TTC549 (cell line): ENCODE measurements around the gene GDAP2.
"Not testable (repeated sequence)": the region's sequence is repeated elsewhere in the genome, so short reads cannot be mapped to it uniquely, and the experiment has no call there.

Source experiments
- FAIRE-seq: peaks from 2 replicates; lab custom pipeline; 2012; peaks lifted over from hg19 to GRCh38; lab: Jason Lieb, UNC

The GDAP2 gene, protein sequence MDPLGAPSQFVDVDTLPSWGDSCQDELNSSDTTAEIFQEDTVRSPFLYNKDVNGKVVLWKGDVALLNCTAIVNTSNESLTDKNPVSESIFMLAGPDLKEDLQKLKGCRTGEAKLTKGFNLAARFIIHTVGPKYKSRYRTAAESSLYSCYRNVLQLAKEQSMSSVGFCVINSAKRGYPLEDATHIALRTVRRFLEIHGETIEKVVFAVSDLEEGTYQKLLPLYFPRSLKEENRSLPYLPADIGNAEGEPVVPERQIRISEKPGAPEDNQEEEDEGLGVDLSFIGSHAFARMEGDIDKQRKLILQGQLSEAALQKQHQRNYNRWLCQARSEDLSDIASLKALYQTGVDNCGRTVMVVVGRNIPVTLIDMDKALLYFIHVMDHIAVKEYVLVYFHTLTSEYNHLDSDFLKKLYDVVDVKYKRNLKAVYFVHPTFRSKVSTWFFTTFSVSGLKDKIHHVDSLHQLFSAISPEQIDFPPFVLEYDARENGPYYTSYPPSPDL

GRCh38 chr1:117929343-117930172 is at the start of gene GDAP2, which contains the start of gene WDR3:
TSS of gene GDAP2 (minus strand) at chr1:117929621. CDS start at chr1:117920357, 9,264 bp downstream.
TSS of gene WDR3 (plus strand) at chr1:117929739. CDS start at chr1:117933320, 3,581 bp downstream.
- peak; percentile 9 for FAIRE-seq

DNA sequence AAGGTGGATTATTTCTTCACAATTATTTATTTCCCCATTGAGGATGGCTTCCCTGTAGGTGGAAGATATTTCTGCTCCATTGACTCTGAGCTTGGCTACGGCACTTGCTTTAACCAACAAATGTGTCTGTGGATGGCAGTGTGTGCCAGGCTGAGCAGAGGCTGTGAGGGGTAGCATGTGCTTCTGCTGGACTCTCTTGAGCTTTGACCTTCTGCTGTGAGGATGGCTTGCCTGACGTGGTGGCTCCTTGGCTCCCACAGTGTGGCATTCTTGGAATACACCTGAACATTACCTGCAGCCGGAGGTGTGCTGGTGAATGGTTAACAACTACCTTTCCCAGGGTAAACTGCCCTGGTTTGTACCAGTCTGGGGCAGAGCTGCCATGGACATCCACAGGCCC is 47.0 kb upstream of the GDAP2 start:
- FAIRE-seq: no peak

DNA sequence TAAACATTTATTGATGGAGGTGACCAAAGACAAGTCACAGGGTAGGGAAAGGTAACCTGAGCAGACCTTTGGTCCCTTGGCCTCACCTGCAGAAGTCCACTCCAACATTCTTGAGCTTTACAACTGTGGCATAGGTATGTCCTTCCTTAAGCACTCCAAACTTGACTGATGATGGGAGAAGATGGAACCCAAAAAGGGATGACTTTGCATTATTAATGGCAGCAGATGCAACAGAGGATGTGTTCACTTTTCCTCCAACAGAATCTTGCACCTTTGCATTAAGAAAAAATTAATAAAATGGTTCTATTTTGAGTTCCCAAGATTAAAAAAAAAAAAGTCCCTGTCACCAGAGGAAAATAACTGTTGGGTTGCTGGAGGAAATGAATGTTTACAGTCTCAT is 42.4 kb upstream of the GDAP2 start:
- no peak for FAIRE-seq

- no peak for FAIRE-seq
Measured at GRCh38 chr1:117970252-117970651, 40.8 kb upstream of the GDAP2 start.

GRCh38 chr1:117967881-117968280 is 38.5 kb upstream of the GDAP2 start:
- no peak for FAIRE-seq

DNA sequence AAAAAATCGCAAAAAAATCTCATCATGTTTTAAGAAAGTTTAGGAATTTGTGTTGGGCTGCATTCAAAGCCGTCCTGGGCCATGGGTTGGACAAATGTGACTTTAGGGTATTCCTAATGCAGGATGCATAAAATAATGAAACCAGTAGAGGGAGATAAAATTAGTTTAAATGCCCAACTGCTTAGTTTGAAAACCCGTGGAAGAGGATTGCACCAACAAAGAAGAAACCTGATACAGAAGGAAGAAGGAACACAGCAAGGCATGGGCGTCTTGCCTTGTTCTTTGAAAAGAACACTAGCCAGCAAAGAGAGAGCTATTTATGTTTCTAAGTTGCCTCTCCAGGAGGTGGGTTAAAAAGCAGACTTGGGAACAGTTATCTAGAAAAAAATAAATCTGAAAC is 38.1 kb upstream of the GDAP2 start:
- no peak for FAIRE-seq

DNA sequence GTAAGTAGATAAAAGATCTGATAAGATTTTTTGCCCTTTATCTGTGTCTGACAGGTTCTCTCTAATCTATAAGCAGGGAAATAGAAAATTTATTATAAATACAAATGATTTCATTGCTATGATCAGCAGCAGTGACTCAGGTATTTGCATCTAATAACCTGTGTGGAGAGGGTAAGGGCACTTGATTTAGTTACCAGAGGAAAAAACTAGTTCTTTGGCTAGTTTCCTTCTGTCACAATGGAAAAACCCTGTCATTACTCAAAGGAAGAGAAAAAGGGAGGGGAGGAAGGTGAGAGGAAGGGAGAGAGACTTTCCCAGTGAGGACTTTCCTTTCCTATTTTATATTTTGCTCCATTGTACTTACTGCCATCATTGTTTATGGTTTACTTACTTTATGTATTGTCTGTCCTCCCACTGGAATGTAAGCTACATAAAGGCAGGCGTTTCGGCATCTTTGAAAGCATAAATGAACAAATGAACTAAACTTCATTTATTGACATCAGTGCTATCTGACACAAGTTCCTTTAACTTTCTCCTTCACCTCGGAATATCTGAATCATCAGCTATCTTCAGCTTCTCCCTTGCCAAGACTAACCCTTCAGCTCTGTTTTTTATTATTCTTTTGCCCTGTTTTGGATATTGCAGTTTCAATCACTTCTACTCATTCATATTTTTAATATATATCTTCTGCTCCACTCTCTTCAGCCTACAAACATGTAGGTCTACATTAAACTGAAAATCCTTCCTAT is 35.0 kb upstream of the GDAP2 start:
- FAIRE-seq: no peak

GRCh38 chr1:117959364-117959763 is 29.9 kb upstream of the GDAP2 start:
- no peak for FAIRE-seq

GRCh38 chr1:117952386-117952785 is 23.0 kb upstream of the GDAP2 start:
- no peak for FAIRE-seq

DNA sequence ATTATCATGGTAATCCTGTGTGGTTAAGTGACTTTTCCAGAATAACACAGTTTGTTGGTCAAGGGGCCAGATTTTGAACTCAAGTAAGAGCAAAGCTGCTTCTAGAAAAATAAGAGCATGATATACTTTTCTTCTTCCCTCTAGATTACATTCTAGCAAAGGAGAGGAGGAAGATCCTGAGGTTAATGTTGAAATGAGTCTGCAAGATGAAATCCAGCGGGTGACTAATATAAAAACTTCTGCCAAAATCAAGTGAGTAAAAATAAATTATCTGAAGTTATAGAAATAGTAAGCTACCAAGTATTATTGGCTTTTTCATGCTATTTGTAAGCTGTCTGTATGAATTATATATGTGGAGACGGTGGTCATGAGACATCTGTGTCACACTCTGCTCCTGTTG is 12.9 kb upstream of the GDAP2 start:
- FAIRE-seq: no peak

DNA sequence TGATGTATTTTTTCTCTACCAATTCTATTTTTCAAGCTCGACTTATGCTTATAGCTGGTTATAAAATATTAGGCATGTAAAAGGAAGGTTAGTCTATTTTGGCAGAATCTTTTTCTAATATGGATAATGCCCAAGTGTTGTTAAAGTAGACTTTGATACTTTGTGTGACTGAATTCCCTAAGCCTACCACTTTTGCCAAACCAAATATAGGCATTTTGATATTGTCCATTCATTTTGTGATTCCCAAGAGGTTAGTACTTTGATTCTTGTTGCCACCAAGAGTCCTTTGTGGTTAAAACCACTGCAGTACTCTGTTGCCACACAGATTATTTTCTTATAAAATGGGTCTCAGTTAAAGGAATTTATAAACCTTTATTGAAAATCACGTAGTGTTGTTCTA is 4.3 kb upstream of the GDAP2 start:
- FAIRE-seq: no peak

DNA sequence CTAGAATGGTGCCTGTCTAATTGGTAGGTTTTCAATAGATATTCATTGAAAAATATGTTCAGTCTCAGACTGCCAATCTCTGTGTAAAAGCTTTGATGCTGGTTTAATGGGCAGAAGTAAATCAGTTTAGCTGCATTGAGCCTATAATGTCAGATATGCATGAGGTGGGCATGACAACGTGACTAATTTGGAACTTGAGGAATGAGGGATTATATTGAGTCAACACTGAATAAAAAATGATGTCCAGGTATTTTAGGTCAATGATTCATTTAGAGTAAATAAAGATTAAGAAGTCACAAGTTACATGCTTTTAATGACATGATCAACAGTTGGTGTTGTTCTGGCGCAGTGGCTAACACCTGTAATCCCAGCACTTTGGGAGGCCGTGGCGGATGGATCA is 3.2 kb upstream of the GDAP2 start:
- FAIRE-seq: no peak

DNA sequence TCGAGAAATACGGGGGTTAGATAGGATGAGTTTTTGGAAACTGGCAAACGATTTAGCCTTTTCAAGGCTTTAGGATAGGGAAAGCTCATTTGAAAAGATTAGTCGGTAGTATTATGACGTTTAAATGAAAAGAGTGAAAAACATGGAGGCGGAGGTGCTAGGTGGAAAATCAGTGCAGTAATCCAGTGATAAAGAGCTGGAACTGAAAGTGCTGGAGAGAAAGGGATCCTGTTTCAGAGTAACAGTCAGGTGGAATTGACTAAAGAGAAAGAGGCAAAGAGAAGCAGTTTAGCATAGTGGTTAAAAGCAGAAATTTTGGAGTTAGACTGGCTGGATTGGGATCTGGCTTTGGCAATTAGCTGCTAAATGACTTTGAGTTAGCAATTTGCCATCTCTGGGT is 1.1 kb upstream of the GDAP2 start:
- no peak for FAIRE-seq

- no peak for FAIRE-seq
Measured at GRCh38 chr1:117930173-117930447, 689 bp upstream of the GDAP2 start.

DNA sequence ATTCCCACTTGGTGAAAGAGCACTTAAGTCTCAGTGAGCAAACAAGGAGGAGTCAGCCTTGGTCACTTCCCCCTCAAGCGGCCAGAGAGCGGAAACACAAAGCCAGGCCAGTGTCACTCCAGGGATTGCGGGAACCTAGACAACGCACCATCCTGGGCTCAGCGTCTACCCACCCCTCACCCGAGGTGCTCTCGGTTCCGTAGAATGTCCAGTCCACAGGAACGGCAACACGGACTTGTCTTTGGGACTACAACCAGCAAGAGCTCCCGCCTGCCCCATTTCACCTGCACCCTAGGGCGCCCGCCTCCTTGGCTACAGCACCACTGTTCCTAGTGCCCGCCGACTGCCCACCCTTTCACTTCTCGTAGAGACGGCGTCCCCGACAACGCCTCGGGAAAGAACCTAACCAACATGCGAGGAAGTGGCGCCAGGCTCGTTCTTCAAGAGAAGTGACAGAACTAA is 509 bp downstream of the GDAP2 start:
- FAIRE-seq: no peak

- FAIRE-seq: no peak
Measured at GRCh38 chr1:117925981-117926380, 3.4 kb downstream of the GDAP2 start.

GRCh38 chr1:117922717-117923116 is 6.7 kb downstream of the GDAP2 start:
- FAIRE-seq: not testable (repeated sequence)

DNA sequence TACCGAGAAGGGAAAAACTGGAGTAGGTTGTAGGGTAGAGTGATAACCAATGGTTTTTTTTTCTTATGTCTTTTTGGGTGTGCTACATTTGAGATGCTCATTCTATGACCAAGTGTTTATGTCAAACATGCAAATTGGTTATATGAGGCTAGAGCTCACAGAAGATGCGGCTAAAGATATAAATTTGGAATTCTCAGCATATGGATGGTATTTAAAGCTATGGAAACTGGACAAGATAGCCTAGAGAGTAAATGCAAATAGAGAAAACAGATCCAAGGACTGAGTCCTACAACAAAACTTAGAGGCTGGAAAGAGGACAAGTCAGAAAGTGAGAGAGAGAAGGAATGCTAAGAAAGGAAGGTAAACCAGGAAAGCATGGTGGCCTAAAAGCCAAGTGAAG is 7.4 kb downstream of the GDAP2 start:
- FAIRE-seq: no peak

DNA sequence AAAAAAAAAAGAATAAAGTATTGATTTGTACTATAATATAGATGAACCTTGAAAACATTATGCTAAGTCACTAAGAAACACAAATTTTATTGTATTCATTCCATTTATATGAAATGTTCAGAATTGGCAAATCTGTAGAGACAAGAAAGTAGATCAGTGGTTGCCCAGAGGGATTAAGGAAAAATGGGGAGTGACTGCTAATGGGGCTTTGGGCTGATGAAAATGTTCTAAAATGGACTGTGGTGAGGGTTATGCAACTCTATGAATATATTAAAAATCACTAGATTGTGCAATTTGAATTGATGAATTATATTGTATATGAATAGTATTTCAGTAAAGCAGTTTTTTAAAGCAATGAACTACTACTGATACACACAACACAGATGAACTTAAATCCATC is 10.0 kb downstream of the GDAP2 start:
- no peak for FAIRE-seq

DNA sequence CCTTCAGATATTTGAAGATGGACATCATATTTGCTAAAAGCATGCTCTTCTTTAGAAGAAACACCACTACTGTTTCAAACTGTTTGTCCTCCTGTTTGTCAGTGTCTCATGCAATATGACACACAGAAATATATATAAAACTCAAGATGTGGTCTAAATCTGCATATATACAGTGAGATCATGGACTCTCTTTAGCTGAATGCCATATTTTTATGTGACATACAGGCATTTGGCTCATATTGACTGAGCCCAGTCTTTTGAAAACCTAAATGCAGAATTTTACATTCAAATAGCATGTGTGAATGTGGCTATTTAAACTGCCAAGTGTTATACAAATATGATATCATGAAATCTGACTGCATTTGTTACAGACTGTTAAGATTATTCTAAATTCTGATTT is 18.4 kb downstream of the GDAP2 start:
- FAIRE-seq: no peak

DNA sequence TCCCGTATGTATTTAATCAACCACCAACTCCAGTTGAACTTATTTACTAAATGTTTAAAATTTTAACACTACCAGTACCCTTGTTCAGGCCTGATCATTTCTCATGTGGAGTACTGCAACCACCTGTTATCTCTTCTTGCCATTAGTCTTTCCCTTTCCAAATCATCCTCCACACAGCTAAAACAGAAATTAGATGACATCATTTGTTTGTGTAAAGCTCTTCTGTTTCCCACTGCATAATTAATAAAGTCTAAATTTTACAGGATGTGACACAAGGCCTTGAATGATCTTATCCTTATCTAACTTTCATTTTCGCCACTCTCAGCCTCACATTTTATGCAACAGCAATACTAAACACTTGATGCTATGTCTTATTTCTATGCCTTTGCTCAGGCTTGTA is 24.4 kb downstream of the GDAP2 start:
- FAIRE-seq: no peak

DNA sequence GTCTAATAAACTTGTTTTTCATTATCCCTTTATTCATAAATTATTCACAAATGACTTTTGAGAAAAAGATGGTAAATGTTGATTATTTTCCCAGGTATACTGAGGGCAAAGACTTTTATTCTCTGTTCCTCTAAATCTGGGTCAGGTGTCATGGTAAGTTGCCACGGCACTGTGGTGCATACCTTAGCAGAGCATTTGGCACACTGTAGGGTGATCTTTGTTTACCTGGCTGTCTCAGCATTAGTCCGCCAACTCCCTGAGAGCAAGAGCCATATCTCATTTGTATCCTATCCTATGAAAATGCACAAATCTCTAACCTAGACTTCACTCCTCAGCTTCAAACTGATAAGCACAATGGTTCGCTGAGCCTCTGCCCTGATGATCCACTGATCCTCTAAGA is 24.9 kb downstream of the GDAP2 start:
- no peak for FAIRE-seq

GRCh38 chr1:117902944-117903343 is 26.5 kb downstream of the GDAP2 start:
- no peak for FAIRE-seq
